ENCODE measurements around the gene PPP5C.
A peak's percentile ranks its signal among the peaks of the same experiment; 100 is the strongest.
"Not testable (repeated sequence)": the region's sequence is repeated elsewhere in the genome, so short reads cannot be mapped to it uniquely, and the experiment has no call there.

PPP5C gene

DNA sequence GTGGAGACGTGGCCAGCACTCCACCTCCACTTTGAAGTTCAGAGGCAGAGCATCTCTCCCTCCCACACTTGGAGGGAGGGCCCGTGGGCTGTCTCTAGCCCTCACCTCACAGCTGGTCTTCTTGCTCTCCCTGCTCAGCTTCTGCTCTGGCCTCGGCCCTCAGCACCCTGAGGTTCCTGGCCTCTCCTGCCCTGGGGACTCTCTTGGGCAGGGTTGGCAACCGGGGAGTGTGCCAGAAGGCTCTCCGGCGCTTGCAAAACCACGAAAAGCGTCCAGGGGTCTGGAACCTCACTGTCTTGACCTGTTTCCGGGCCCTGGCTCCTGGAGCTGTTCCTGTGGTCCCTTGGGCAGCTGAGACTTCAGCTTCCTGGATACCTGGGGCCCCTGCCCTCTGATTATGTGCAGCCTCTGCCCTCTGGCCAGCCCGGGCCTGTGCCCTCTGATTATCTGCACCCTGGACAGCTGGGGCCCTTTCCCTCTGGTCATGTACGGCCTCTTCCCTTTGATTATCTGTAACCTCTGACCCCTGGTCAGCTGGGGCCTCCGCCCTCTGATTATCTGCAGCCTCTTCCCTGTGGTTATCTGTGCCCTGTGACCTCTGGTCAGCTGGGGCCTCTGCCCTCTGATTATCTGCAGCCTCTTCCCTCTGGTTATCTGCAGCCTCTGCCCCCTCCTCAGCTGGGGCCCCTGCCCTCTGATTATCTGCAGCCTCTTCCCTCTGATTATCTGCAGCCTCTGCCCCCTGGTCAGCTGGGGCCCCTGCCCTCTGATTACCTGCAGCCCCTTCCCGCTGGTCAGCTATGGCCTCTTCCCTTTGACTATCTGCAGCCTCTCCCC lies 64.4 kb downstream of the PPP5C start:
- no peak for DNase-seq

DNA sequence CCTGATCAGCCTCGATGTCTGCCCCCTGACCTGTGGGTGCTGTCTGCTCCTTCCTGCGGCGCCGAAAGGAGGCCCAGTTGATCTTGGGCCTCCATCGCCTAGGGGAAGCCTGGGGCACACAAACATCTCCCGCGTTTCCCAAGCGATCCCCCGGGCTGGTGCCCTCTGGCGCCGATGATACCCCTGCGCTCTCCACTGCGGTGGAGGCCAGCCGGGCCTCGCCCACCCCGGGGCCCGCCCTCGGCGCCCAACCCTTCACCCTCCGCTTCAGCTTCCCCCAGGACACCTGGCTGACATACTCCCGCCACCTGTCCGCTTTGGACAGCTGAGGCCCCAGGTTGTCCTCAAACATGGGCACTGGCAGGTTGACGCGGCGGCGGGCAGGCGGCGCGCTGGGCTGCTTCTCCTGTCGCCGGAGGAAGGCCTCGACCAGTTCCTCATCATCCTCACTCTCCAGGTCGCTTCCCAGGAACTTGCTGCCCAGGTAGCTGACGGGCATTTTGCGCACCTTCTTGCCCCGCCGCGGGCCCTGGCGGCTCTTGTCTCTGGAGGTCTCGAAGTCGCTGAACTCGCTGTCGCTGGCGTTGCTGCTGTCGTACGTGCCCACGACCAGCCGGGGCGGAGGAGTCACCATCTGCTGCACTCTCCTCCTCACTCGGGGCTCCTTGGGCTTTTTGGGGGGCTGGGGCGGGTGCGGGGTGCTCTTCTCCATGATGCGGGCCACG lies 65.2 kb downstream of the PPP5C start:
- DNase-seq: no peak

DNA sequence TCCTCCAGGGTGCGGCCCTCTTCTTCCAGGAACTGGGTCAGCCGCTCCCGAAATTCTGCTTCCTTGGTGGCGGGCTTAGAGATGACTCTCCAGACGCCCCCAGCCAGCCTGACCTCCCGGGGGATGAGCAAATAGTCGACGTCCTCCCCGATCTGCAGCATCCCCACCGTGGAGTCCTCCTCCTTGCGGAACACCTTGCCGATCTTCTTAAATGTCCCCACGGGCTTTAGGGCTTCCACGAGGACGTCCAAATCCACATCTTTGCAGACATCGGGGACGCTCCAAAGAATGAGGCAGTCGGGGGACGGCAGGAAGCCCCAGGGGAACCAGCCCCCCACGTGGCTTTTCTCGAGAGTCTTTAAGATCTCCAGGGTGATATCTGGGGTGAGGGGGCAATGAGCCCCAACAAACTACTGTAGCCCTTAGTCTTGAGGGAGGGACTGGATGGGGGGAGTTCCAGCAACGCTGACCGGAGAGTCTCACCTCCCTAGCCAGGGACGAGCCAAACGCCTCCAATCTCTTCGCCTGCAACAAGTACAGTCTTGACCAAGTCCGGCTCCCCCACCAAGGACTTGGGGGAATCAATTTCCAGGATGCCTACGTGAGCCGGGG lies 65.9 kb downstream of the PPP5C start:
- DNase-seq: no peak

GRCh38 chr19:46413262-46414031 lies 66.6 kb downstream of the PPP5C start, which contains the start of gene CCDC8:
TSS of gene CCDC8 (minus strand) at chr19:46413564. CDS start at chr19:46412810, 754 bp downstream.
- no peak for DNase-seq

DNA sequence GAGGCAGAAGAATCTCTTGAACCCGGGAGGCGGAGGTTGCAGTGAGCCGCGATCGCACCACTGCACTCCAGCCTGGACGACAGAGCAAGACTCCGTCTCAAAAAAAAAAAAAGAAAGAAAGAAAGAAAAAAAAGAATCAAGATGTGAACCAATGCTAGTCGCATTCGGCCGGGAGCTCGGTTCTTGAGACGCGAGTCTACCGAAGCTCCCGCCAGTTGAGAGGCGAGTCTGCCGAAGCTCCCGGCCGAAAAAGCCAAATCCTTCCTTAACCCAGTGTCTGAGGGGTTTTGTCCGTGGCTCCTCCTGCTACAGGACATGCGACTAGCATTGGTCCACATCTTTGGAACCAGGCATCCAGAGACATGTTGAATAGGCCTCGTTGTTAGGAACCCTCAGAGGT lies 68.0 kb downstream of the PPP5C start:
- not testable (repeated sequence) for DNase-seq

- DNase-seq: peak; percentile 19
Measured at GRCh38 chr19:46415804-46416709, 69.2 kb downstream of the PPP5C start.

- DNase-seq: no peak
Measured at GRCh38 chr19:46420056-46420455, 73.2 kb downstream of the PPP5C start.

DNA sequence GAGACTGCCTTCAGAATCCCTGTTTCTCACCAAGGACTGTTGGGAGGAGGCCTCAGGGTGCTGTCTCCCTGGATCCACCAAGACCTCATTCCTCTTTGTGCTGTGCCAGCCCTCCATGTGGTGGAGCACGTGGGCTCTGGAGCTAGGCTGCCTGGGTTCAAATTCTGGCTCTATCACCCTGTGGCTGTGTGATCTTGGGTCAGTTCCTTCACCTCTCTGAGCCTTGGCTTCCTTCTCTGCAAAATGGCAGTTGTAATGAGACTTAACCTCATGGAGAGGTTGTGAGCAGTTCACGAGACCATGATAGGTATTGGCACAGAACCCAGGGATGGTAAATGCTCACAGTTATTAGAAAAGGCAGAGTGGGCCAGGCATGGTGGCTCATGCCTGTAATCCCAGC lies 75.5 kb downstream of the PPP5C start:
- no peak for DNase-seq

- DNase-seq: no peak
Measured at GRCh38 chr19:46423188-46423587, 76.3 kb downstream of the PPP5C start.

- no peak for DNase-seq
Measured at GRCh38 chr19:46426035-46426505, 79.2 kb downstream of the PPP5C start.

- DNase-seq: peak; percentile 30
Measured at GRCh38 chr19:46426506-46427162, 79.7 kb downstream of the PPP5C start.

DNA sequence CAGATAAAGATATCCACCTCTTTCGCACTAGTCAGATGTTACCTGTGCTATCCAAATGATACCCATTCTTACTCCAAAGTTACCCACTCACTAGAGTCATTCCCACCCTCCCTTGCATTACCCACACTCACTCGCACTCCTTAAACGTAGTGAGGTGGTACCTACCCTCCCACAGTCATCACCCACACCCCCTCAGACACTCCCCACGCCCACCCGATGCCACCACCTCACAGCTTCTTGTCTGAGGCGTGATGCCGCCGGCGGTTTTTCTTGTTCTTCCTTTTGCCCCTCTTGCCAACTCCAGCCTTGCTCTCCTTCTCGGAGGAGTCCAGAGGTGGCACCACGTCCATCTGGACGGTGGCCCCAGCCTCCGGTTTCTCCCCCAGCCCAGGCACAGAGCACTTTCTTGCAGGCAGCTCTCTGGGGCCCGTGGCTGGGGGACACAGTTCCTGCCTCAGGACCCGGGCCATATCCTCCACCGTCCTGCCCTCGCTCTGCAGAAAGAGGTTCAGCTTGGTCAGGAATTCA lies 80.7 kb downstream of the PPP5C start:
- DNase-seq: no peak

DNA sequence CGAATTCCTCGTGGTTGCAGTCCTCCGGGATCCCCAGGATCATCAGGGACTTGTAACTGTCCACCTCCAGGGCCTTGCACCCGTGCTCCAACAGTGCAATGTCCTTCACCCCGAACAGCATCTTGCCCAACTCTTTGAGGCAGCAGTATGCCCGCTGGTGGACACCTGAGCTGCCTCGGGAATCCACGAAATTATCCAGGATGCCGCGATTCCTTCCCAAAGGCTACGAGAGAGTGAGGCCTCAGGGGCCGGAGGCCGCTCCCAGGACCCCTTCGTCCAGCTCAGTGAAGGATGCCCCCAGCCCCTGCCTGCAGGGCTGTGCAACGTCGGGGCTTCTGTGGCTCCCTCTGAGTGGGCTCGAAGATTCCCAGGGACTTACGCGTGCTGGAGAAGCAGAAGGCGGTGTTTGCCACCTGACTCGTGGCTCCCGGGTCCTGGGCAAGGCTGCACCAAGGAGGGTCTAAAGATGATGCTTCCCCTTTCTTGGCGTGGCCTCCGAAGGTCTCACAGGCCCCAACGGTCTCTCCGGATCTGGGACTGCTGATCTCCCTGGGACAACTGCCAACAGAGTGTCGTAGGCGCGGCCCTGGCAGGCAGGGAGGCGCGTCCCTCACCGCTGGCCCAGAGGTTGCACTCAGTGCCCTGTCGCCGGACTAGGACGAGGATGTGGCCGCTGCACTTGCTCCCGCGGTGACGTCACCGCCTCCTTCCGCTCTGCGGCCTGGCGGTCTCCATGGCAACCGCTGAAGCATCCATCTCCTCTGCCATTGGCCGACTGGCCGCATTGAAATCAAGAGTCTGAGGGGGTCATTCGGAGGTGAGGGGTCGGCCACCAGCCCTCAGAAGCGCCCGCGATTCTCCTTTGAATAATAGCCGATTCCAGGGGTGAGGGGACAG lies 81.6 kb downstream of the PPP5C start, which contains the start of gene PNMA8C:
Gene PNMA8C, minus strand, starts transcription at position 698 of the 897 bp plus-strand sequence. Its CDS starts 577 bp downstream, at position 121.
- peak; percentile 36 for DNase-seq

DNA sequence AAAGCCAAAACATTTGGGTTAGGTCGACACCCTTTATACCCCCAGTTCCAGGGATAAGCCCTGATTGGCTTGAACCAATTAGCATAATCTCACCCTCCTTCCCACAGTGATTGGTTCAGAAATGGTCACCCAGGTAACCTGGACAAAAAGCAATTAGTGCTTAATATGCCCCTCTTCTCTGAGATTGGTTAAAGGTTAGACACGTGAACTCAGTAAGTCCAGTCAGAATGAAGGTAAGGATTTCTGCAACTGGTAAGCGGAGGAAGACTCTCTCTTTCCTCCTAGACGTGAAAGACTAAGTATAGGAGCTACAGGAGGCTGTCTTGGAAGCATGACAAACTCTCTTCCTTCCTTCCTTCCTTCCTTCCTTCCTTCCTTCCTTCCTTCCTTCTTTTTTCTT lies 83.1 kb downstream of the PPP5C start:
- no peak for DNase-seq

- no peak for DNase-seq
Measured at GRCh38 chr19:46431824-46432223, 84.9 kb downstream of the PPP5C start.

GRCh38 chr19:46433470-46433869 lies 86.6 kb downstream of the PPP5C start:
- not testable (repeated sequence) for DNase-seq

DNA sequence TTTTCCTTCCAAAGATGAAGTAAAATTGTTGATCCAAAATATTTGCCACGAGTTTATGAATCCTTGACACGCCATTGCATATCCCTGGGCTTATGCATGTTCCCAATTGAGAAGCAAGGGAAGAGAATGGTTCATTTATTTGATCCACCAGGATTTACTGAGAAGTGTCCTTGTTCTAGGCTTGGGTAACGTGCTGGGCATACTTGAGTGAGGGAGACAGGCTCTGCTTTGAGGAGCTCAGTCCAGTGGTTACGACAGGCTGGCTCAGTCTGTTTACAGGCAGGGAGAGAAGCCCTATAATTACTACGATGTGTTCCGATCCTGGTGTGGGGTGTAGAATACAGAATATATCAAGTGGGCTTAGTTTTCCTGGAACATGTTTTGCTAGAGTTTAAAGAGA lies 88.1 kb downstream of the PPP5C start:
- no peak for DNase-seq

DNA sequence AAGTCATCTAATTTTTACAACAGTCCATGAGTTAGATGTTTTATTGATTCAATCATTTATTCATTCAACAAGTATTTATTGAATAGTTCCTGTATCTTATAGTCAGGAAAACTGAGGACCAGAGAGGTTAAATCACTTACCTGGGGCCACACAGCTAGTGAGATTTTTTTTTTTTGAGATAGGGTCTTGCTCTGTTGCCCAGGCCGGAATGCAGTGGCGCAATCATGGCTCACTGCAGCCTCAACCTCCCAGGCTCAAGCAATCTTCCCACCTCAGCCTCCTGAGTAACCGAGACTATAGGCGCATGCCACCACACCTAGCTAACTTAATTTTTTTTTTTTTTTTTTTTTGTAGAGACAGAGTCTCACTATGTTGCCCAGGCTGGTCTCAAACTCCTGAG lies 88.8 kb downstream of the PPP5C start:
- DNase-seq: not testable (repeated sequence)

All from stimulated activated CD4-positive, alpha-beta T cell treated with anti-CD3 and anti-CD28 coated beads, Interleukin-4, amount 100 ng/mL, for 1 hour (primary cell).